ENCODE results near the gene CTSE.
A peak's percentile ranks its signal among the peaks of the same experiment; 100 is the strongest.

Gene CTSE

GRCh38 chr1:206049919-206050600 lies 26.4 kb upstream of the CTSE start:
- no peak for DNase-seq

- DNase-seq = no peak
Measured at GRCh38 chr1:206049293-206049692, 25.6 kb upstream of the CTSE start.

GRCh38 chr1:206048582-206048981 lies 24.9 kb upstream of the CTSE start:
- no peak for DNase-seq

- no peak for DNase-seq
Measured at GRCh38 chr1:206047271-206047670, 23.6 kb upstream of the CTSE start.

GRCh38 chr1:206041640-206042039 lies 17.9 kb upstream of the CTSE start:
- DNase-seq = no peak

- no peak for DNase-seq
Measured at GRCh38 chr1:206040328-206040727, 16.6 kb upstream of the CTSE start.

- no peak for DNase-seq
Measured at GRCh38 chr1:206039046-206039973, 15.6 kb upstream of the CTSE start.

GRCh38 chr1:206037581-206037980 lies 13.9 kb upstream of the CTSE start:
- DNase-seq = no peak

- no peak for DNase-seq
Measured at GRCh38 chr1:206036663-206037455, 13.2 kb upstream of the CTSE start.

GRCh38 chr1:206035027-206035426 lies 11.3 kb upstream of the CTSE start:
- DNase-seq = no peak

GRCh38 chr1:206032380-206033140 lies 8.9 kb upstream of the CTSE start:
- no peak for DNase-seq

- peak; percentile 64 for DNase-seq
Measured at GRCh38 chr1:206030714-206031113, 7.0 kb upstream of the CTSE start.

GRCh38 chr1:206030191-206030590 lies 6.5 kb upstream of the CTSE start:
- no peak for DNase-seq

- no peak for DNase-seq
Measured at GRCh38 chr1:206029484-206029883, 5.8 kb upstream of the CTSE start.

- DNase-seq = no peak
Measured at GRCh38 chr1:206025283-206025820, 1.7 kb upstream of the CTSE start.

GRCh38 chr1:206022766-206023165 lies 929 bp downstream of the CTSE start:
- no peak for DNase-seq

GRCh38 chr1:206021626-206022365 lies 1.9 kb downstream of the CTSE start:
- no peak for DNase-seq

GRCh38 chr1:206021008-206021625 lies 2.6 kb downstream of the CTSE start:
- no peak for DNase-seq

GRCh38 chr1:206020393-206021007 lies 3.2 kb downstream of the CTSE start:
- no peak for DNase-seq

GRCh38 chr1:206015071-206015470 lies 8.6 kb downstream of the CTSE start:
- DNase-seq = no peak

- DNase-seq = no peak
Measured at GRCh38 chr1:206014601-206015000, 9.1 kb downstream of the CTSE start.
